Uterus (tissue), 2 donors: ENCODE results near the gene MDK.

Experiments used
- CTCF ChIP-seq, 4 experiments: fragments of 200-600 bp in 2 of 4; fragments of 450-650 bp in 2 of 4; sonication (generic) in 2 of 4; IDR thresholded peaks; one replicate each; pipeline ENCODE4 v1.5.1; 2016 to 2019; ENCODE audit warnings: antibody characterized with exemption in 4 of 4, mild to moderate bottlenecking in 2 of 4, moderate library complexity in 1 of 4
- POLR2A ChIP-seq, 2 donors: fragments of 450-650 bp; IDR thresholded peaks; one replicate each; pipeline ENCODE4 v1.6.1; 2016; ENCODE audit warnings: antibody characterized with exemption in 2 of 2, mild to moderate bottlenecking in 1 of 2, moderate library complexity in 1 of 2

DNA sequence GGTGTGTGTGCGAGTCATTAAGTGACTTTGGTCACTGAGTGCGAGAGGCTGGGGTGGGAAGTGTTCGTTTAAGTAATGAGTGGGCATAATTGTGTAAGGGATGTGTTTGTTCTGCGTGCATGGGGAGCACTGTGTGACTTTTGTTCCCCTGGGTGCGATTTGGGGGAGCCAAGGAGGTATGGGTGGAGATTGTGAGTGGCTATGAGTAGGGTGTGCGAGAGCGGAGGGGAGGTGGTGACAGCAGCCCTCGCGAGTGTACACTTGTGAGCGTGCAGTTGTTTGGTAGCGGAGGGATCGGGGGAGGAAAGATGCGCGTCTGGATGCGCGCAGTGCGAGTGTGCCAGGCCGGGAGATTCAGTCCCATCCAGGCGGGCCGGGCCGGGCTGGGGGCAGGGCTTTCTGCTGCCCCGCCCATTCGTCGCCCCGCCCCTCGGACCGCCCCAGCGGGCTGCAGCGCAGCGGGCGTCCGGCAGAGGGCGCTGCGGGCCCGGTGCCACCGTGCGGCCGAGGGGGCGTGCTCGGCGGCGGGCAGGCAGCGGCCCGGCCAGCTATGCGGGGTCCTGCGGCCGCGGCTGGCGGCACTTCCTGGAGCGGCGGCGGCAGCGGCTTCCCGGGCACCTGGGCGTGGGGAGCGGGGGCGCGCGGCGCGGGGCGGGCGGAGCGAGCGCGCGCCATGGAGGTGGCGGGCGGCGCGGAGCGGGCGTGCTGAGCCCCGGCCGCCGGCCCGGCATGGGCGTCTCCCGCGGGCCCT, 34.4 kb upstream of the MDK start, which contains the start of gene DGKZ:
- TF ChIP-seq POLR2A (IDR thresholded peaks at IDR 0.05) = peak in 1 of 2 donors; percentile 29
- TF ChIP-seq CTCF (IDR thresholded peaks at IDR 0.05) = peak; percentile 30 to 100 (median 95)
